ENCODE measurements around the gene TUBGCP2. TPM values are rescaled to one million over a fixed set of nuclear protein-coding genes. Genes with fewer than 3 reads are reported as not detected.
A peak's percentile ranks its signal among the peaks of the same experiment; 100 is the strongest.

Gene TUBGCP2
- total RNA-seq, 4 donors from 2014 or later: 44.5 to 107 (median 57.1) TPM

GRCh38 chr10:133276435-133277201, 32.1 kb downstream of the TUBGCP2 start, which contains the start of gene ADAM8:
TSS of gene ADAM8 (minus strand) at chr10:133276868. CDS start at chr10:133276817, 51 bp downstream.
- Histone ChIP-seq H3K4me3 (peak within 1 kb of the TSS; percentile 39), H3K4me1 (peaks cover 49% of the 10 kb centered on the region), H3K9me3 (no peaks in the 10 kb centered on the region), H3K36me3 (peaks cover 27% of the 10 kb centered on the region), H3K27me3 (peaks cover 16% of the 10 kb centered on the region), H3K27ac (no peak within 1 kb of the TSS)
- peak in 1 of 2 donors; percentile 59 for DNase-seq (ENCODE audit: low spot score in 2 of 2)
- no peak for TF ChIP-seq POLR2A (IDR thresholded peaks at IDR 0.05)
- TF ChIP-seq POLR2AphosphoS5 (IDR thresholded peaks at IDR 0.05): no peak
- TF ChIP-seq CTCF (IDR thresholded peaks at IDR 0.05): no peak
- no peak for TF ChIP-seq EP300 (IDR thresholded peaks at IDR 0.05)
- no CpG with 5 or more reads among the region's 63 CpGs for WGBS

GRCh38 chr10:133276100-133276434, 32.6 kb downstream of the TUBGCP2 start:
- H3K36me3 ChIP-seq: peaks cover 21% of the 10 kb centered on the region
- H3K9me3 ChIP-seq: no peaks in the 10 kb centered on the region
- H3K27ac ChIP-seq: no peak overlapping the region
- peaks cover 49% of the 10 kb centered on the region for H3K4me1 ChIP-seq
- WGBS: 24% methylated on average over 4 of the region's 6 CpGs
- H3K4me3 ChIP-seq: peak overlapping the region; percentile 39
- TF ChIP-seq EP300 (IDR thresholded peaks at IDR 0.05): no peak
- TF ChIP-seq POLR2A (IDR thresholded peaks at IDR 0.05): no peak
- no peak for TF ChIP-seq POLR2AphosphoS5 (IDR thresholded peaks at IDR 0.05)
- no peak for TF ChIP-seq CTCF (IDR thresholded peaks at IDR 0.05)
- no peak for DNase-seq (ENCODE audit: low spot score in 2 of 2)
- H3K27me3 ChIP-seq: peaks cover 16% of the 10 kb centered on the region

- Histone ChIP-seq H3K27ac (no peak overlapping the region), H3K36me3 (peaks cover 20% of the 10 kb centered on the region), H3K9me3 (no peaks in the 10 kb centered on the region), H3K4me1 (peaks cover 49% of the 10 kb centered on the region), H3K4me3 (peak overlapping the region; percentile 39), H3K27me3 (peaks cover 16% of the 10 kb centered on the region)
- 65% methylated on average over 5 of the region's 12 CpGs for WGBS
- DNase-seq (ENCODE audit: low spot score in 2 of 2): no peak
- TF ChIP-seq POLR2A (IDR thresholded peaks at IDR 0.05): no peak
- TF ChIP-seq EP300 (IDR thresholded peaks at IDR 0.05): no peak
- TF ChIP-seq CTCF (IDR thresholded peaks at IDR 0.05): no peak
- TF ChIP-seq POLR2AphosphoS5 (IDR thresholded peaks at IDR 0.05): no peak
Observed at GRCh38 chr10:133275684-133276092, 33.0 kb downstream of the TUBGCP2 start.

- no peak for DNase-seq (ENCODE audit: low spot score in 2 of 2)
- H3K27ac ChIP-seq: no peak overlapping the region
- peak overlapping the region; percentile 39 for H3K4me3 ChIP-seq
- WGBS: 14% methylated on average over 5 of the region's 26 CpGs
- peaks cover 18% of the 10 kb centered on the region for H3K36me3 ChIP-seq
- no peaks in the 10 kb centered on the region for H3K9me3 ChIP-seq
- H3K4me1 ChIP-seq: peaks cover 49% of the 10 kb centered on the region
- TF ChIP-seq POLR2A (IDR thresholded peaks at IDR 0.05): no peak
- no peak for TF ChIP-seq CTCF (IDR thresholded peaks at IDR 0.05)
- TF ChIP-seq EP300 (IDR thresholded peaks at IDR 0.05): no peak
- H3K27me3 ChIP-seq: peaks cover 16% of the 10 kb centered on the region
Observed at GRCh38 chr10:133274751-133275683, 33.7 kb downstream of the TUBGCP2 start.

Measured in suprapubic skin (tissue), 4 donors.